Heart right ventricle (tissue), 16 donors: ENCODE measurements around the gene CMIP. TPM values are rescaled to one million over a fixed set of nuclear protein-coding genes. Genes with fewer than 3 reads are reported as not detected.

Source experiments
- ATAC-seq, 8 donors: fragments of 200-7000 bp; cut with Tn5 transposase; one replicate each; pipeline ENCODE4 v1.9.1; 2020; ENCODE audit warnings: mild to moderate bottlenecking in 8 of 8, moderate library complexity in 8 of 8, moderate number of reproducible peaks in 1 of 8
- DNase-seq, 2 donors: peaks; one replicate each; pipeline ENCODE4 v3.0.0-alpha.2; 2020
- H3K27ac ChIP-seq, 10 donors: fragments of 200-600 bp; sonication (generic) in 2 of 10; one replicate each; pipeline versions ENCODE4 v1.5.0 to v1.8.0; 2020 to 2022; ENCODE audit warnings: mild to moderate bottlenecking in 3 of 10
- H3K27me3 ChIP-seq, 7 donors: fragments of 200-600 bp; one replicate each; pipeline ENCODE4 v1.8.0; 2021 to 2022; ENCODE audit warnings: mild to moderate bottlenecking in 2 of 7
- H3K36me3 ChIP-seq, 9 donors: fragments of 200-600 bp; sonication (generic) in 1 of 9; one replicate each; pipeline versions ENCODE4 v1.5.0 to v1.8.0; 2020 to 2022; ENCODE audit warnings: mild to moderate bottlenecking in 2 of 9
- H3K4me1 ChIP-seq, 9 donors: fragments of 200-600 bp; sonication (generic) in 1 of 9; one replicate each; pipeline versions ENCODE4 v1.5.0 to v1.8.0; 2020 to 2022; ENCODE audit warnings: mild to moderate bottlenecking in 4 of 9
- H3K4me3 ChIP-seq, 10 donors: fragments of 200-600 bp; sonication (generic) in 2 of 10; one replicate each; pipeline versions ENCODE4 v1.5.0 to v1.8.0; 2020 to 2022; ENCODE audit warnings: mild to moderate bottlenecking in 7 of 10, moderate library complexity in 2 of 10
- H3K9me3 ChIP-seq, 11 donors: fragments of 200-600 bp in 10 of 11; sonication (generic) in 2 of 11; one replicate each; pipeline versions ENCODE4 v1.5.0 to v1.8.0; 2013 to 2022; ENCODE audit warnings: mild to moderate bottlenecking in 2 of 11, control low read depth in 1 of 11, moderate library complexity in 1 of 11
- CTCF ChIP-seq, 9 donors: fragments of 200-600 bp; sonication (generic) in 2 of 9; IDR thresholded peaks; one replicate each; pipeline versions ENCODE4 v1.5.0 to v1.8.0; 2021 to 2022; ENCODE audit warnings: antibody characterized with exemption in 9 of 9, mild to moderate bottlenecking in 5 of 9, moderate library complexity in 1 of 9
- WGBS, 2 donors: extraction: QIAGEN DNeasy Blood & Tissue Kit; methylation state at CpG; one replicate each; pipeline ENCODE4 v1.1.7; 2013; ENCODE audit warnings: inconsistent platforms in 1 of 2; 5-methylcytosine and 5-hydroxymethylcytosine counted together
- intact Hi-C, 10 donors: fragments of 100-400 bp; cut with DNase I; formaldehyde crosslinking; loops; one replicate each; pipeline versions ENCODE4 v1.11.1 to v1.14.2; 2022
- polyA plus RNA-seq, 2 donors: library from polyadenylated mRNA; stranded (reverse); fragments of 200-250 nt; gene quantifications; one replicate each; pipeline ENCODE4 v1.2.3, GENCODE V29; 2013
- total RNA-seq, 10 donors: library from RNA; stranded (reverse); fragmentation: NEBNext Ultra II Directional in 3 of 10; extraction: Animal tissue kit (Norgen Biotek cat#: 25700) in 3 of 10; gene quantifications; one replicate each; pipeline versions ENCODE4 v1.2.1 to v1.2.4, GENCODE V29; 2021 to 2023
- donor health status: Arrhythmogenic right ventricular cardiomyopathy.
- donor health status: ischemic (EF 13 %, LVEDD 7.1; RV severe dilation, severe dysfunction).
- donor health status: healthy with polysubstance abuse.
- donor health status: DM: no; HTN: yes; CAD: no.
- donor health status: DM: no; HTN: no; CAD: no.
- donor health status: ischemic (EF 25% LVEDD 6.9; RV normal size, moderate dysfunction).
- donor health status: ischemic (EF 25% LVEDD 5.7; RV mildly dilated, moderate dysfunction).
- donor health status: healthy.
- donor health status: DM: yes; HTN: yes; CAD: no.
- donor health status: Ischemic cardiomyopathy.
- donor health status: ischemic (EF 35%, LVEDD 5.7; RV mildly dilated, moderate dysfunction).
- donor health status: nonischemic (EF 11% LVEDD 7.7; RV severe dilation, severe dysfunction).
- donor health status: DM: yes; HTN: yes; CAD: no.
- donor health status: PGD.
- donor health status: ischemic (EF 29% LVEDD 5.4; RV normal size, mild dysfunction).
- donor health status: nonischemic (EF 23%, LVEDD 6.1; RV moderate dilation, normal function).

The CMIP gene
- total and polyA plus RNA-seq, 12 donors: 5.4 to 32.8 (median 13.0) TPM

GRCh38 chr16:81457326-81458133 lies 12.9 kb downstream of the CMIP start:
- WGBS, 2 donors: 78 to 82% methylated on average over 17 of the region's 17 CpGs
- TF ChIP-seq CTCF (IDR thresholded peaks at IDR 0.05): no peak
- Histone ChIP-seq H3K36me3 (peaks cover 0 to 22% (median 0%) of the 10 kb centered on the region in 9 donors), H3K27me3 (no peaks in the 10 kb centered on the region), H3K4me1 (peaks cover 0 to 92% (median 34%) of the 10 kb centered on the region in 9 donors), H3K9me3 (no peaks in the 10 kb centered on the region), H3K4me3 (no peak overlapping the region), H3K27ac (peak overlapping the region in 2 of 10 donors; percentile 26 to 80)
- ATAC-seq: peak in 4 of 8 donors; percentile 41 to 54 (median 48)
- DNase-seq: no peak
- intact Hi-C loops: no loop called here

- ATAC-seq (no peak), DNase-seq (no peak)
- Histone ChIP-seq H3K4me3 (no peak overlapping the region), H3K27ac (peak overlapping the region in 3 of 10 donors; percentile 9 to 80 (median 26)), H3K27me3 (no peaks in the 10 kb centered on the region), H3K36me3 (peaks cover 0 to 23% (median 0%) of the 10 kb centered on the region in 9 donors), H3K4me1 (peaks cover 0 to 91% (median 28%) of the 10 kb centered on the region in 9 donors), H3K9me3 (no peaks in the 10 kb centered on the region)
- intact Hi-C loops: no loop called here
- no peak for TF ChIP-seq CTCF (IDR thresholded peaks at IDR 0.05)
- WGBS, 2 donors: 88 to 96% methylated on average over 8 of the region's 8 CpGs
Measured at GRCh38 chr16:81458149-81458669, 13.6 kb downstream of the CMIP start.

- ATAC-seq: no peak
- Histone ChIP-seq H3K4me3 (no peak overlapping the region), H3K27ac (peak overlapping the region in 1 of 10 donors; percentile 65), H3K27me3 (no peaks in the 10 kb centered on the region), H3K36me3 (peaks cover 0 to 28% (median 0%) of the 10 kb centered on the region in 9 donors), H3K9me3 (no peaks in the 10 kb centered on the region), H3K4me1 (peaks cover 0 to 91% (median 20%) of the 10 kb centered on the region in 9 donors)
- intact Hi-C loops: no loop called here
- TF ChIP-seq CTCF (IDR thresholded peaks at IDR 0.05): no peak
- 91 to 93% methylated on average over 19 of the region's 19 CpGs for WGBS, 2 donors
- no peak for DNase-seq
Measured at GRCh38 chr16:81458827-81459598, 14.4 kb downstream of the CMIP start.

- intact Hi-C loops: no loop called here
- DNase-seq: no peak
Measured at GRCh38 chr16:81460075-81460474, 15.5 kb downstream of the CMIP start.

More at GRCh38 chr16:81460075-81460474, 15.5 kb downstream of the CMIP start:
- Histone ChIP-seq H3K27ac (peak overlapping the region in 5 of 10 donors; percentile 6 to 65 (median 61)), H3K4me1 (peaks cover 0 to 91% (median 19%) of the 10 kb centered on the region in 9 donors), H3K27me3 (no peaks in the 10 kb centered on the region), H3K9me3 (no peaks in the 10 kb centered on the region), H3K36me3 (peaks cover 0 to 28% (median 0%) of the 10 kb centered on the region in 9 donors), H3K4me3 (no peak overlapping the region)
- ATAC-seq: peak in 6 of 8 donors; percentile 17 to 52 (median 41)
- no peak for TF ChIP-seq CTCF (IDR thresholded peaks at IDR 0.05)
- 67 to 77% methylated on average over 3 of the region's 3 CpGs for WGBS, 2 donors
